ENCODE data around the gene ANP32D.
"Not testable (repeated sequence)": the region's sequence is repeated elsewhere in the genome, so short reads cannot be mapped to it uniquely, and the experiment has no call there.

DNA sequence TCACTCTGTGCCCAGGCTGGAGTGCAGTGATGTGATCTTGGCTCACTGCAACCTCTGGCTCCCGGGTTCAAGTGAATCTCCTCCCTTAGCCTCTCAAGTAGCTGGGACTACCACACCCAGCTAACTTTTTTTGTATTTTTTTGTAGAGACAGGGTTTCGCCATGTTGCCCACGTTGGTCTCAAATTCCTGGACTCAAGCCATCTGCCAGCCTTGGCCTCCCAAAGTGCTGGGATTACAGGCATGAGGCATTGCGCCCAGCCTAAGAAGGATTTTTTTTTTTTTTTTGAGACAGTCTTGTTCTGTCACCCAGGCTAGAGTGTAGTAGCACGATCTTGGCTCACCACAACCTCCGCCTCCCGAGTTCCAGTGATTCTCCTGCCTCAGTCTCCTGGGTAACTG is 17.1 kb downstream of the ANP32D start:
- TF ChIP-seq, protein P1, sequence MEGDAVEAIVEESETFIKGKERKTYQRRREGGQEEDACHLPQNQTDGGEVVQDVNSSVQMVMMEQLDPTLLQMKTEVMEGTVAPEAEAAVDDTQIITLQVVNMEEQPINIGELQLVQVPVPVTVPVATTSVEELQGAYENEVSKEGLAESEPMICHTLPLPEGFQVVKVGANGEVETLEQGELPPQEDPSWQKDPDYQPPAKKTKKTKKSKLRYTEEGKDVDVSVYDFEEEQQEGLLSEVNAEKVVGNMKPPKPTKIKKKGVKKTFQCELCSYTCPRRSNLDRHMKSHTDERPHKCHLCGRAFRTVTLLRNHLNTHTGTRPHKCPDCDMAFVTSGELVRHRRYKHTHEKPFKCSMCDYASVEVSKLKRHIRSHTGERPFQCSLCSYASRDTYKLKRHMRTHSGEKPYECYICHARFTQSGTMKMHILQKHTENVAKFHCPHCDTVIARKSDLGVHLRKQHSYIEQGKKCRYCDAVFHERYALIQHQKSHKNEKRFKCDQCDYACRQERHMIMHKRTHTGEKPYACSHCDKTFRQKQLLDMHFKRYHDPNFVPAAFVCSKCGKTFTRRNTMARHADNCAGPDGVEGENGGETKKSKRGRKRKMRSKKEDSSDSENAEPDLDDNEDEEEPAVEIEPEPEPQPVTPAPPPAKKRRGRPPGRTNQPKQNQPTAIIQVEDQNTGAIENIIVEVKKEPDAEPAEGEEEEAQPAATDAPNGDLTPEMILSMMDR (IDR thresholded peaks at IDR 0.05): not testable (repeated sequence)
- TF ChIP-seq POLR2A (IDR thresholded peaks at IDR 0.05): not testable (repeated sequence)
